BLaER1 (cell line): ENCODE results near the gene MMD.

Experiments
- H3K27ac ChIP-seq: shearing (Covaris generic); formaldehyde crosslinking; 2 replicates; pipeline ENCODE4 v1.8.1; 2022
- H3K27me3 ChIP-seq: shearing (Covaris generic); formaldehyde crosslinking; 2 replicates; pipeline ENCODE4 v1.8.1; 2022
- H3K36me3 ChIP-seq: shearing (Covaris generic); formaldehyde crosslinking; 2 replicates; pipeline ENCODE4 v1.8.1; 2022
- H3K4me1 ChIP-seq: shearing (Covaris generic); formaldehyde crosslinking; 2 replicates; pipeline ENCODE4 v1.8.1; 2022
- H3K4me2 ChIP-seq: shearing (Covaris generic); formaldehyde crosslinking; 2 replicates; pipeline ENCODE4 v1.8.1; 2022
- H3K4me3 ChIP-seq: shearing (Covaris generic); formaldehyde crosslinking; 2 replicates; pipeline ENCODE4 v1.8.1; 2022
- H3K9ac ChIP-seq: shearing (Covaris generic); formaldehyde crosslinking; 2 replicates; pipeline ENCODE4 v1.8.1; 2022
- H3K9me3 ChIP-seq: shearing (Covaris generic); formaldehyde crosslinking; 2 replicates; pipeline ENCODE4 v1.8.1; 2022
- H4K20me1 ChIP-seq: shearing (Covaris generic); formaldehyde crosslinking; 2 replicates; pipeline ENCODE4 v1.8.1; 2022
- Cebpa-rat ChIP-seq: shearing (Covaris generic); IDR thresholded peaks from 2 replicates; pipeline ENCODE4 v1.8.1; 2022

Gene MMD

GRCh38 chr17:55444471-55445441 lies 23.1 kb upstream of the MMD start:
- 0 out of 2 replicates have a peak overlapping the region, but pooled peaks have one; percentile 6 for H3K4me2 ChIP-seq
- no peak for TF ChIP-seq Cebpa-rat

DNA sequence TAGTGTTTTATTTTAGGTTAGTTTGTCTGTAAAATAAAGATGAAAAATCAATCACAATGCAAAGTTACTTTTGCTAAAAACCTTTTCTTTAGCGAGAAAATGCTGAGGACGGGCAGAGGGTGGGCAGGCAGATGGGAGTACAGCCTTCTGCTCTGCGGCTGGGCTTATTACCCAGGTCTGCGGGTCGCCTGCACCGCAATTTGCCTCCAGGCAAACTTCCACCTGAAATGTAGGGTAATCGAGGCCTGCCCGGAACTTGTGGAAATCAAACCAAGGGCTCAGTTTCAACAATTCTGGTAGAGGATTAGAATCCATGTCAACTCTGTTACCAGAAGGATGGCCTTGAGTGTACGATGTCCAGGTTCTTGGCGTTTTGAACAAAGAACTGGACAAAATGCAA lies 22.3 kb upstream of the MMD start:
- Histone ChIP-seq H3K4me2 (no peak overlapping the region), H3K9me3 (no peaks in the 10 kb centered on the region), H3K4me3 (no peak overlapping the region), H3K36me3 (no peaks in the 10 kb centered on the region), H4K20me1 (no peaks in the 10 kb centered on the region), H3K9ac (no peak overlapping the region), H3K4me1 (peaks cover 13% of the 10 kb centered on the region; the same call in 1 of the 2 replicates), H3K27ac (no peak overlapping the region), H3K27me3 (no peaks in the 10 kb centered on the region)
- TF ChIP-seq Cebpa-rat = no peak

More at GRCh38 chr17:55444471-55445441, 23.1 kb upstream of the MMD start:
- Histone ChIP-seq H3K36me3 (no peaks in the 10 kb centered on the region), H3K9ac (no peak overlapping the region), H4K20me1 (no peaks in the 10 kb centered on the region), H3K4me1 (peaks cover 13% of the 10 kb centered on the region; the same call in 1 of the 2 replicates), H3K27me3 (no peaks in the 10 kb centered on the region), H3K4me3 (no peak overlapping the region), H3K9me3 (no peaks in the 10 kb centered on the region; the same call in 1 of the 2 replicates), H3K27ac (no peak overlapping the region; the same call in 1 of the 2 replicates)

GRCh38 chr17:55442953-55443683 lies 21.5 kb upstream of the MMD start:
- H3K4me3 ChIP-seq = no peak overlapping the region
- peaks cover 13% of the 10 kb centered on the region; the same call in 1 of the 2 replicates for H3K4me1 ChIP-seq
- H3K27me3 ChIP-seq = no peaks in the 10 kb centered on the region
- no peak overlapping the region for H3K4me2 ChIP-seq
- no peaks in the 10 kb centered on the region for H3K9me3 ChIP-seq
- H4K20me1 ChIP-seq = no peaks in the 10 kb centered on the region
- no peak overlapping the region for H3K9ac ChIP-seq
- H3K36me3 ChIP-seq = no peaks in the 10 kb centered on the region
- no peak for TF ChIP-seq Cebpa-rat
- no peak overlapping the region for H3K27ac ChIP-seq

GRCh38 chr17:55442462-55442861 lies 20.8 kb upstream of the MMD start:
- H3K27ac ChIP-seq = no peak overlapping the region
- H3K36me3 ChIP-seq = no peaks in the 10 kb centered on the region
- no peak for TF ChIP-seq Cebpa-rat
- no peak overlapping the region for H3K4me3 ChIP-seq
- no peak overlapping the region for H3K9ac ChIP-seq
- peaks cover 18% of the 10 kb centered on the region for H3K4me1 ChIP-seq
- no peaks in the 10 kb centered on the region for H4K20me1 ChIP-seq
- H3K4me2 ChIP-seq = no peak overlapping the region
- H3K27me3 ChIP-seq = no peaks in the 10 kb centered on the region
- H3K9me3 ChIP-seq = no peaks in the 10 kb centered on the region

GRCh38 chr17:55441544-55441943 lies 19.9 kb upstream of the MMD start:
- Histone ChIP-seq H4K20me1 (no peaks in the 10 kb centered on the region), H3K9me3 (no peaks in the 10 kb centered on the region), H3K36me3 (no peaks in the 10 kb centered on the region), H3K27me3 (no peaks in the 10 kb centered on the region), H3K4me1 (peaks cover 27% of the 10 kb centered on the region), H3K27ac (no peak overlapping the region), H3K4me3 (no peak overlapping the region), H3K9ac (no peak overlapping the region), H3K4me2 (no peak overlapping the region)
- no peak for TF ChIP-seq Cebpa-rat

DNA sequence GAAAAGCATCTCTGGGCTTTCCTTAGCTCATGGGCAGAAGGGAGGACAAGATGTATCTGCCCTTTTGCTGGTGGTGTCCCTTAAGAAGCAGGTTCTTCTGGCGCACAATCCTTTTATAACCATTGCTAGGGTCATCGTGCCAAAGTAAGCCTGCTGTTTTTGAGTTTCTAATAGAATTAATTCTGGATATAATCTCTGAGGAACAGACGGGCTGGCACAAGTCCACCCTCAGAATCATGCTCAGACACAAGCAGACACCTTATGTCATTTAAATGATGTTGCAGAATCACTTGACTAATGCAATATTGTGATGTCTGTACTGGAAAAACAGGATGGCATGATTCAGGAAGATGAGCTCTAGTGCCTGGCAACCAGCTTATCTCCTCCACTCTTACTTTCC lies 18.8 kb upstream of the MMD start:
- no peak for TF ChIP-seq Cebpa-rat
- H3K9ac ChIP-seq = no peak overlapping the region
- no peak overlapping the region for H3K4me2 ChIP-seq
- H3K27ac ChIP-seq = no peak overlapping the region
- H3K36me3 ChIP-seq = no peaks in the 10 kb centered on the region
- H3K4me3 ChIP-seq = no peak overlapping the region
- peaks cover 34% of the 10 kb centered on the region for H3K4me1 ChIP-seq
- H3K9me3 ChIP-seq = no peaks in the 10 kb centered on the region
- H3K27me3 ChIP-seq = no peaks in the 10 kb centered on the region
- no peaks in the 10 kb centered on the region for H4K20me1 ChIP-seq

- Histone ChIP-seq H3K9ac (no peak overlapping the region), H3K27ac (peak overlapping the region; percentile 42; the same call in 1 of the 2 replicates), H4K20me1 (no peaks in the 10 kb centered on the region), H3K4me2 (peak overlapping the region; percentile 81), H3K36me3 (no peaks in the 10 kb centered on the region), H3K4me3 (no peak overlapping the region), H3K27me3 (no peaks in the 10 kb centered on the region), H3K4me1 (peaks cover 26% of the 10 kb centered on the region), H3K9me3 (no peaks in the 10 kb centered on the region)
- no peak for TF ChIP-seq Cebpa-rat
Measured at GRCh38 chr17:55437159-55437605, 15.5 kb upstream of the MMD start.

DNA sequence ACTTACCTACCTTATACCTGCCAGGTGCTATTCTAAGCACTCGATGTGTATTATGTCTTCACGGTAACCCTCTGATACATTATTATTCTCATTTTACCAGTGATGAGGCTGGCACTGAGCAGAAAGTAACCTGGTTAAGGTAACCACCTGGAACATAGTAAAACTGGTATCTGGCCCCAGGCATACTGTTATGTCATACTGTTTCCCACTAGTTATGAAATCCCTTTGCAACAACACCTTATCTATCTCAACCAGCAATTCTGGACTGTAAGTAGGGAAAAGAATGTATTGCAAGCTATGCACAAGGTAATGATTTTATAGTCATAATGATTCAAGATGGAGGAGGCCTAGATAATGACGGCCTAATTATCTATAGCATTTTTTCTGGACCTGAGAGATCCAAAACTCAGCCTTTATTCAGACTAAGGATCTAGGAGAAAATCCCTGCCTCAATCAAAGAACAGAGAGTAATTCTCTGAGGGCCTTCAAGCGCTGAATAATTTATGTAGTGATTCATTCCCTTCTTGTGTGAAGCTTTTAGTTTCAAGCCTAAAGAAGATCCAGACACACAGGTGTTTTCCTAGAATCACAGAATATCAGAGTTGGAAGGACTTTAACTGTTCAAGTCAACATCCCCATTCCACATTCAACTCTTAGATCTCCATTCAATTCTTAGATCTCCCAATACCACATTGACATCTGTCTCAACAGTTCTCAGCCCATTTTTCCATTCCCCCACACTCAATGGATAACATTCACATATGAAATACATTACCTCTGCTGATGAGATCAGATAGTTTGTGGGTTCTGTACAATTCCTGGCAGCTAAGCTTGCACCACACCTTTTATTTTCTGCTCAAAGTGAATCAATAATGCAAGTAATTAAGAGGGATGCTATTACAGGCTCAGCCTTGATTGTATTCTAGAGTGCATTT lies 14.9 kb upstream of the MMD start:
- peaks cover 24% of the 10 kb centered on the region for H3K4me1 ChIP-seq
- no peaks in the 10 kb centered on the region for H4K20me1 ChIP-seq
- H3K4me2 ChIP-seq = peak overlapping the region; percentile 81
- no peaks in the 10 kb centered on the region for H3K27me3 ChIP-seq
- no peak for TF ChIP-seq Cebpa-rat
- H3K9me3 ChIP-seq = no peaks in the 10 kb centered on the region
- no peak overlapping the region for H3K4me3 ChIP-seq
- no peaks in the 10 kb centered on the region for H3K36me3 ChIP-seq
- no peak overlapping the region for H3K9ac ChIP-seq
- H3K27ac ChIP-seq = 0 out of 2 replicates have a peak overlapping the region, but pooled peaks have one; percentile 42

GRCh38 chr17:55435408-55435807 lies 13.8 kb upstream of the MMD start:
- Histone ChIP-seq H3K4me1 (peaks cover 27% of the 10 kb centered on the region), H3K36me3 (no peaks in the 10 kb centered on the region), H3K4me2 (no peak overlapping the region)

More at GRCh38 chr17:55435408-55435807, 13.8 kb upstream of the MMD start:
- H3K9ac ChIP-seq = no peak overlapping the region
- no peaks in the 10 kb centered on the region for H4K20me1 ChIP-seq
- TF ChIP-seq Cebpa-rat = no peak
- no peak overlapping the region for H3K27ac ChIP-seq
- H3K9me3 ChIP-seq = no peaks in the 10 kb centered on the region
- H3K4me3 ChIP-seq = no peak overlapping the region
- H3K27me3 ChIP-seq = no peaks in the 10 kb centered on the region
